ENCODE results near the gene ARHGAP28.

DNA sequence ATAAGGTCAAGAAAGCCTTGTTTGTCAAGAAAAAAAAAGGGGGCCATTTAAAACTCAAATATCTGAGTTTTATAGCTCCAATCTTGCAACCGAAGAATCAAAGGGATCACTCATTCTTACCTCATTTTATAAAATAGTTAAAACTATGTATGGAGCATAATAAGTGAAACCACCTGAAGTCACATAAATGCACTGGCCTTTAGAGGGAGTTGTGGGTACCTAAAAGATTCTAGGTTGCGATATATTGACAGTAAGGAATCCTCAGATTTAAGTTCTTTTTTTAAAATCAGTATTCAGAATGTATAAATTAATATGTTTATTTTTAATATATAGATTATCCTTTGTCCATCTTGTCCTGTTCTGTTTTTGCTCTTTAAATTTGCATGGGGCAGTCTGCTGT, 3.4 kb downstream of the ARHGAP28 start:
- TF ChIP-seq EP300 (IDR thresholded peaks at IDR 0.05; ENCODE audit: borderline replicate concordance) (no peak), YY1 (IDR thresholded peaks at IDR 0.05; ENCODE audit: low read depth) (no peak), TCF12 (IDR thresholded peaks at IDR 0.05; ENCODE audit: low read depth) (no peak), RAD21 (IDR thresholded peaks at IDR 0.05; ENCODE audit: low read depth) (no peak), TAF1 (IDR thresholded peaks at IDR 0.05; ENCODE audit: low read depth) (no peak), CEBPB (IDR thresholded peaks at IDR 0.05) (no peak), NFIC (IDR thresholded peaks at IDR 0.05) (no peak), CREB1 (IDR thresholded peaks at IDR 0.05; ENCODE audit: low read depth) (no peak), EGR1 (IDR thresholded peaks at IDR 0.05) (no peak), ZBTB7A (IDR thresholded peaks at IDR 0.05; ENCODE audit: low read depth) (no peak)
